ENCODE measurements around the gene RAD51B. TPM values are rescaled to one million over a fixed set of nuclear protein-coding genes. Genes with fewer than 3 reads are reported as not detected.

RAD51B gene
- total and polyA plus RNA-seq, 2 of the 13 experiments (the other 11 are each of a cell fraction or from before 2014, with no cell fraction given) = 7.0 to 9.5 TPM

DNA sequence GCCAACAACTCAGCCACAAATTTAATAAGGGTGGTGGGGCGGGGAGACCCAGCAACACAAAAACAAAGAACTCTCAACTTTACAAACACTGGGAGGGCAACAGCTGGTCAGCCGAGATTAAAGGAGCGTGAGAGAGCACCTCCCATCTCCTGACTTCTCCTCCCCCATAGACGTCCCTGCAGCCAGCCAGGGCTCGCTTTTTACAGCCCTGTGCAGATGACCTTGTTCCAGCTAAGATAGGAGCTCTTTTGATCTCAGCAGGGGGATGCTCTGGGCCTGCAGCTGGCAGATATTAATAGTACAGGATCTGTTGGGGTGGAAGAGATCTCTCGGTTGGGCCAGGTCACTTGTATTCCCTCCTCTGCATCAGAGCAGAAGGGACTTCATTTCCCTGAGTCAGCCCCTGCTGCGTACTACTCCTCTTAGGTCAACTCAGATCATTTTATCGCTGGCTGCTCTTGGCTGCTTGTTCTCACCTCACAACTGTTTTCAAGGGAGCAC is 475.8 kb downstream of the RAD51B start (continued):
- TF ChIP-seq KAT8 (CRISPR knock-in tag; IDR thresholded peaks at IDR 0.05) = 0 out of 2 replicates have a peak, but pooled peaks have one; percentile 21
- TF ChIP-seq PRDM15 (CRISPR knock-in tag; IDR thresholded peaks at IDR 0.05) = no peak
- peak; percentile 38 for TF ChIP-seq XRCC5 (optimal IDR thresholded peaks at IDR 0.05; ENCODE audit: low read length)
- no peak for TF ChIP-seq ZBTB2 (CRISPR knock-in tag; IDR thresholded peaks at IDR 0.05; ENCODE audit: low read depth)
- no peak for TF ChIP-seq TP53 (CRISPR knock-in tag; conservative IDR thresholded peaks at IDR 0.05)
- TF ChIP-seq, protein P1, sequence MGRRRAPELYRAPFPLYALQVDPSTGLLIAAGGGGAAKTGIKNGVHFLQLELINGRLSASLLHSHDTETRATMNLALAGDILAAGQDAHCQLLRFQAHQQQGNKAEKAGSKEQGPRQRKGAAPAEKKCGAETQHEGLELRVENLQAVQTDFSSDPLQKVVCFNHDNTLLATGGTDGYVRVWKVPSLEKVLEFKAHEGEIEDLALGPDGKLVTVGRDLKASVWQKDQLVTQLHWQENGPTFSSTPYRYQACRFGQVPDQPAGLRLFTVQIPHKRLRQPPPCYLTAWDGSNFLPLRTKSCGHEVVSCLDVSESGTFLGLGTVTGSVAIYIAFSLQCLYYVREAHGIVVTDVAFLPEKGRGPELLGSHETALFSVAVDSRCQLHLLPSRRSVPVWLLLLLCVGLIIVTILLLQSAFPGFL (CRISPR knock-in tag; IDR thresholded peaks at IDR 0.05) = no peak
- no peak for TF ChIP-seq ZNF33A (CRISPR knock-in tag; IDR thresholded peaks at IDR 0.05; ENCODE audit: borderline replicate concordance)
- peak; percentile 17; the same call in 1 of the 2 replicates for TF ChIP-seq THAP11 (CRISPR knock-in tag; IDR thresholded peaks at IDR 0.05)
- no peak for TF ChIP-seq PHF20 (CRISPR knock-in tag; IDR thresholded peaks at IDR 0.05)
- TF ChIP-seq ARID5B (CRISPR knock-in tag; IDR thresholded peaks at IDR 0.05) = peak; percentile 90
- TF ChIP-seq MTA1 (CRISPR knock-in tag; IDR thresholded peaks at IDR 0.05; ENCODE audit: borderline replicate concordance) = peak; percentile 76; the same call in 1 of the 2 replicates
- TF ChIP-seq TOE1 (CRISPR knock-in tag; IDR thresholded peaks at IDR 0.05) = peak; percentile 16; the same call in 1 of the 2 replicates
- no peak for TF ChIP-seq ZNF616 (CRISPR knock-in tag; IDR thresholded peaks at IDR 0.05; ENCODE audit: low read depth)
- TF ChIP-seq, protein P2, sequence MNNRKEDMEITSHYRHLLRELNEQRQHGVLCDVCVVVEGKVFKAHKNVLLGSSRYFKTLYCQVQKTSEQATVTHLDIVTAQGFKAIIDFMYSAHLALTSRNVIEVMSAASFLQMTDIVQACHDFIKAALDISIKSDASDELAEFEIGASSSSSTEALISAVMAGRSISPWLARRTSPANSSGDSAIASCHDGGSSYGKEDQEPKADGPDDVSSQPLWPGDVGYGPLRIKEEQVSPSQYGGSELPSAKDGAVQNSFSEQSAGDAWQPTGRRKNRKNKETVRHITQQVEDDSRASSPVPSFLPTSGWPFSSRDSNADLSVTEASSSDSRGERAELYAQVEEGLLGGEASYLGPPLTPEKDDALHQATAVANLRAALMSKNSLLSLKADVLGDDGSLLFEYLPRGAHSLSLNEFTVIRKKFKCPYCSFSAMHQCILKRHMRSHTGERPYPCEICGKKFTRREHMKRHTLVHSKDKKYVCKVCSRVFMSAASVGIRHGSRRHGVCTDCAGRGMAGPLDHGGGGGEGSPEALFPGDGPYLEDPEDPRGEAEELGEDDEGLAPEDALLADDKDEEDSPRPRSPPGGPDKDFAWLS (CRISPR knock-in tag; IDR thresholded peaks at IDR 0.05; ENCODE audit: borderline replicate concordance) = no peak
- TF ChIP-seq FOXP1 (IDR thresholded peaks at IDR 0.05) = no peak
- TF ChIP-seq FOXP1 (CRISPR knock-in tag; IDR thresholded peaks at IDR 0.05) = peak; percentile 84; the same call in 1 of the 2 replicates
- TF ChIP-seq TBX3 (IDR thresholded peaks at IDR 0.05; ENCODE audit: borderline replicate concordance) = no peak; the same call in 1 of the 2 replicates
- TF ChIP-seq FIP1L1 (IDR thresholded peaks at IDR 0.05; ENCODE audit: borderline replicate concordance, insufficient read depth, low read depth, low read length) = no peak

Measured in HepG2 (cell line).